GM19351 (cell line): ENCODE data around the gene RCAN3.
A peak's percentile ranks its signal among the peaks of the same experiment; 100 is the strongest.
"Not testable (repeated sequence)": the region's sequence is repeated elsewhere in the genome, so short reads cannot be mapped to it uniquely, and the experiment has no call there.

Experiments used
- ATAC-seq: cut with Tn5 transposase; IDR thresholded peaks from one replicate; pipeline ENCODE4 v1.9.1; 2021; ENCODE audit warnings: mild to moderate bottlenecking, moderate library complexity; ENCODE audit not compliant: unreplicated experiment

The RCAN3 gene

GRCh38 chr1:24484199-24484598 is 18.4 kb upstream of the RCAN3 start:
- ATAC-seq, result no peak

GRCh38 chr1:24486331-24487065 is 16.1 kb upstream of the RCAN3 start:
- no peak for ATAC-seq

- ATAC-seq, result no peak
Measured at GRCh38 chr1:24487455-24487854, 15.2 kb upstream of the RCAN3 start.

- not testable (repeated sequence) for ATAC-seq
Measured at GRCh38 chr1:24488159-24488558, 14.5 kb upstream of the RCAN3 start.

GRCh38 chr1:24489674-24490073 is 13.0 kb upstream of the RCAN3 start:
- ATAC-seq, result no peak

GRCh38 chr1:24490101-24490781 is 12.4 kb upstream of the RCAN3 start:
- no peak for ATAC-seq

GRCh38 chr1:24491577-24492360 is 10.9 kb upstream of the RCAN3 start:
- ATAC-seq, result no peak

GRCh38 chr1:24492935-24493334 is 9.7 kb upstream of the RCAN3 start:
- ATAC-seq, result not testable (repeated sequence)

GRCh38 chr1:24493785-24494184 is 8.9 kb upstream of the RCAN3 start:
- no peak for ATAC-seq

- ATAC-seq, result no peak
Measured at GRCh38 chr1:24498589-24498988, 4.0 kb upstream of the RCAN3 start.

GRCh38 chr1:24500448-24501048 is 2.1 kb upstream of the RCAN3 start:
- ATAC-seq, result no peak

GRCh38 chr1:24501371-24502064 is 1.1 kb upstream of the RCAN3 start:
- ATAC-seq, result no peak

GRCh38 chr1:24502065-24502708 is 449 bp upstream of the RCAN3 start:
- ATAC-seq, result peak; percentile 39

GRCh38 chr1:24503059-24503751 is 569 bp downstream of the RCAN3 start:
- no peak for ATAC-seq

GRCh38 chr1:24503870-24504523 is 1.4 kb downstream of the RCAN3 start:
- ATAC-seq, result no peak

GRCh38 chr1:24504560-24504959 is 1.9 kb downstream of the RCAN3 start:
- no peak for ATAC-seq

- no peak for ATAC-seq
Measured at GRCh38 chr1:24505816-24506215, 3.2 kb downstream of the RCAN3 start.

GRCh38 chr1:24506691-24507381 is 4.2 kb downstream of the RCAN3 start:
- ATAC-seq, result no peak

GRCh38 chr1:24507405-24507804 is 4.8 kb downstream of the RCAN3 start:
- no peak for ATAC-seq
